IPS DF 4.7 (cell line): ENCODE measurements around the gene CER1.

ENCODE experiments used
- DNase-seq: peaks from one replicate; pipeline ENCODE4 v3.0.0-alpha.2; 2013; ENCODE audit warnings: low spot score; ENCODE audit errors: extremely low read depth

CER1 gene

GRCh38 chr9:14722391-14723035 lies at the start of gene CER1:
CER1 (minus strand) TSS chr9:14722733; CDS start chr9:14722672, 61 bp downstream.
- peak; percentile 69 for DNase-seq

GRCh38 chr9:14770592-14770991 lies 48.1 kb upstream of the CER1 start:
- no peak for DNase-seq

DNA sequence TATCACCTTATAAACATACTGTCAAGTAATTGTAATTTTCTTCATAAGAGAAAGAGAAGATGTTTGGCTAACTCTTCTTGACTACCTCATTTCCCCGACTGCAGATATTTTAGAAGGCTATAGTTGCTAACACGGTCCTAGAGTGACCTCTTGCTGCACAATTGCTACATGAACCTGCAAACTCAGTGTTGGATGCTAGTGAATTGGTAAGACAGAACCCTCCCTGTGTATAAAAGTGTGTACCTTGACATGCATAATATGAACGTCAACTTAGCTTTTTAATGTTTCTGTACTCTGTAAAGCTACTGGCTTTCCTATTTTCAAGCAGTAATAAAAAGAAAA lies 46.7 kb upstream of the CER1 start:
- DNase-seq, result no peak

- DNase-seq, result no peak
Observed at GRCh38 chr9:14768405-14769229, 46.1 kb upstream of the CER1 start.

DNA sequence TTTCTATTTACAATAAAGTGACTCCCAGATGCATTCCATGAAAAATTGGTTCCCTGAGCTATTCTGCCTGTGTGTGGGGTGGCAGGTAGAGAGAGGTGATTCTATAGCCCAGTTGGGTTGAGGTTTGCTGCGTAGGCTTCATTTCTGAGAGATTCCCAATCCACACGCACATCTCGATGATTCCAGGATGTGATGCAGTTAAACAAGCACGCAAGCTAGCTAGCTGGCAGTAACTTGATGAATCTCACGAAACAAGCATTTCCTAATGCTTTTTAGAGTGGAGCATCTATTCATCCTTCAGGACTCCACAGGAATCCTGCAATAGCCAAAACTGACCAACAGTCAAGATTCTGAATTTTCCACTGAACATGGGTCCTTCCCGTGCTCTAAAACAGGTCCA lies 43.8 kb upstream of the CER1 start:
- no peak for DNase-seq

DNA sequence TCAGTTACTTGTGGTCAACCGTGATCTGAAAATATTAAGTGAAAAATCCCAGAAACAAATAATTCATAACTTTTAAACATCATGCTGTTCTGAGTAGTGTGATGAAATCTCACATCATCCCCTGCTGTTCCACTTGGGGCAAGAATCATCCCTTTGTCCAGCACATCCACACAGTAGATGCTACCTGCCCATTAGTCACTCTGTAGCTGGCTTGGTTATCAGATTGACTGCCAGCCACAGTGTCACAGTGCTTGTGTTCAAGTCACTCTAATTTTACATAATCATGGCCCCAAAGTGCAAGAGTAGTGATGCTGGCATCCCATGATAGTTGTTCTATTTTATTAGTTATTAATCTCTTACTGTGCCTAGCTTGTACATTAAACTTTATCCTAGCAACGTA lies 39.1 kb upstream of the CER1 start:
- no peak for DNase-seq

- no peak for DNase-seq
Observed at GRCh38 chr9:14760060-14760459, 37.5 kb upstream of the CER1 start.

GRCh38 chr9:14756291-14756690 lies 33.8 kb upstream of the CER1 start:
- no peak for DNase-seq

DNA sequence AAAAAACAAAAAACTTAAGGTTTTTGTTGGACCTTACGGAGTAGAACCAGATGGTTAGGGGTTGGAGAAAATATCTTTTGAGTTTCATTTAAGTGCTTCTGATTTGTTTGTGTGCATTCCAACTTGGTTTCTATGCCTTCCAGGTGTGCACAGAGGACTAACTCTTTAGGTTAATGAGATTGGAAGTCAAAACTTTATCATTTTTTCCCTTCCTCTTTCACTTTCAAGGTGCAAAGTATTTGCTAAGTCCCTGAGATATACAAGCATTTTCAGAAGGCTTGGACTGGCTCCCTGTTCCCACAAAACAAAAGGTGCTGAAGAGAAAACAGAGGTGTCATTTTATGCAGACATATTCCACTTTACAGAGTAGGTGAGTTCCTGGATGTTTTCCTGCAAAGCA lies 30.3 kb upstream of the CER1 start:
- no peak for DNase-seq

GRCh38 chr9:14752271-14752670 lies 29.7 kb upstream of the CER1 start:
- DNase-seq, result no peak

DNA sequence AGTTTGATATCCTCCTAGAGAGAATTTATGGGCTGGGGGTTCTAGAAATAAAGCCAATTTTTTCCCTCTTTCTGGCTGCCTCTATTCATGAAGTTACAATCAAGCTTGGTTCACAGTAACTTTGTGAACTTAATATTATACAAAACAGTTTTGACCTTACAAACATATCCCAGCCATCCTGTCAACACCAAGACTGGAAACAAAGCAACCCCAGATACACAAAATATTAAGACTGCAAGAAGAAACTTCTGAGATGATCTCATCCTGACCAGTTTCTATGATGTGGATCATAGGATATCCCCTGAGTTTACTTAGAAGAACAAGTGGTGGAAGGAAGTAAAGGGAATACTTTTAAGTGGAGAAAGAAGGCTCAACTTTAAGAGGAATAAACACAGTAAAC lies 28.3 kb upstream of the CER1 start:
- no peak for DNase-seq

DNA sequence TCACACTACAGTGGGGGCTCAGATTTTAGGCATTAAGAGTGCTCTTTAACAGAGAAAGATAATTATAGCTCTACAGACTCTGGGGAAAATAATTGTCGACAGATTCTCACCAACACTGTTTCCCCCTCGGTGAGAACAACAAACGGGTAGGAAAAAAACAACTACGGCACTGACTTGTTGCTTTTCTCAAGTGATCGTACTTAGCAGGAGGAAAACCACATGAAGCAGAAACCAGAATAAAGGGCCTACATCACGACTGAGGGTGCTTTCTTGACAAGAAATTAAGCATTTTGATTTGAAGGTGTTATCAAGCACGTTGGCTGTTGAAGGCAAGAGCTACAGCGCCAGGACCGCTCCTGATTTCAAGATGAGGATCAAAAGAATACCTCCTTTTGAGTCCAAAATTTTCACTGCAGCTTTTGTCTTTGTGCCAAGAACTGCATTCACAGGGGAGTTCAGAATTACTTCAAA lies 27.2 kb upstream of the CER1 start:
- DNase-seq, result no peak

DNA sequence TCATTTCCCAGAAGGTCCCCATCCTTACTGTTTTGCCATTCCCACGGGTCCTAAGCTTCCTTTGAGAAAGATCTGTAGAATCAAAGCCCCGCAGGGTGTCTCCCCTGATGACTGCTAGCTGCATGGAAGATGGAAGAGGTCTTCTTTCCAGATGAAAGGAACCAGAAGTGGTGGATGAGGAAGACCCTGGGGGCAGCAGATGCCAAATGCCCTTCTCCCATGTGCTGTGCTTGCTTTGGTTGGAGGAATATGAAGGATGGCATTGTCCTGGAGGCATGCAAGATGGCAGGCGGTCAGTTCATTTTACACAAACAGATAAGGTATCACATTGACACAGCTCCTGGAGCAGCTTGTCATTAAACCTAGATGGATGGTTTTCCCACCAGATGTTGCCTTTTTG lies 25.8 kb upstream of the CER1 start:
- no peak for DNase-seq

DNA sequence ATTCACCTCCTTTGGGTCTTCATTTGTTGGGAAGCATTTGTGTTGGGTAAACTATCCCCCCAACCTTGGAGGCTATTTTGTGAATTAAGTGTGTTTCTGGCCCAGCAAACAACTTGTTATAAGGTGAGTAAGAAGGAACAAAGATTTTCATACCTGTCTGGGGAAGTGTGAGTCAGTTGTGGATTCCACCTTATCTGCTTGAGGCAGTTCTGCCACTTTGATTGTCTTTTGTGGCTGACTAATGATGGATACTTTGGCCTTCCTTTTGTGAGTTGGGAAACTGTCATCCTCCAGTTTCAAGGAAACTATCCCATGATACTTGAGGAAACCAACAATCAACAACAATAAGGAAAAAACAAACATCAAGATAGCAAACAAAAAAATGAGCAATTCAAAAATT lies 24.6 kb upstream of the CER1 start:
- DNase-seq, result no peak

- DNase-seq, result no peak
Observed at GRCh38 chr9:14746626-14747025, 24.1 kb upstream of the CER1 start.

- no peak for DNase-seq
Observed at GRCh38 chr9:14744768-14745167, 22.2 kb upstream of the CER1 start.

GRCh38 chr9:14741369-14741768 lies 18.8 kb upstream of the CER1 start:
- DNase-seq, result no peak

DNA sequence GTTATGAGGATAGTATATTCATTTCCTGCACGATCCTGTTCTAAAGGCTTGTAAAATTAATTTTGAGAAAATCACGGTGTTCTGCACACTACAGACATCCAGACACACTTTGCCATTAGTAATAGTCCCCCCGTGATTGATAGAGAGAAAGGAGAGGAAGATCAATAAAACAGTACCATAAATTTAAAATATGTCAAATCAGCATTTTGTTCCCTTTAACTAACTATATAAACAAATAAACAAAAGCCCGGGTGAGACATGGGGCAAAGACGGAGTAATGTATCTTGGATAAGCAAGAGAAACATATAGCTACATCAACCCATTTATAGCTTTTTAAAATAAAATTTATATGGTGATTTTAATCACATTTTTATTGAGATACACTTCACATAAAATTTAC lies 10.6 kb upstream of the CER1 start:
- DNase-seq, result no peak

DNA sequence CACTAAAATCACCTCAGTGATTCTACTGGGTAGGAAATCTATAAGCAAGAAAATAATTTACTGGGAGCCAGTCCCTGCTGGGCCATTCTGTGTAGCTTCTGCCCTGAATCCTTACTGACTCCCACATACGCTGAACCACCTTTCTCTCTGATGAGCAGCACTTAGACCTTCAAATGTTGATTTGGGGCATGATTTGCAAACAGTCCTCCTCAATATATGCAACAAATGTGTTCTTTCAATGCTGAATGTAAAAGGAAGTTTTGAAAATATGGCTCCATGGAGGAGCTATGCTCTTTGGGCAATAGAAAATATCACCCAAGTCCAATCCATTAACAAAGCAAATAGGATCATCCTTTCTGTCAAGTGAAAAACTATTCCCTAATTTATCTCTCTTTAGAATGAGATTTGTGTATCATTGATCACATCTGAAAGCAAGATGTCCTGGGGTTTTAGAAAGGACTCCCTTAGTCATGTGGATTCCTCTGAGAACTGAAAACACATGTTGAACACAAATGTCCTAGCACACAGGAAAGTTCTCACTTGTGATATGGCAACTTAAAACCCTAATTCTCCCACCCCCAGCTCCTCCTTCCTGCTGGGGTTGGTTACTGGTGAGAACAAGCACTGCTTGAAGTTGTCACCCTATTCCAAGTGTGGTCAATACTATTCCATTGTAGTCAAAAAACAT lies 8.9 kb upstream of the CER1 start:
- no peak for DNase-seq

- DNase-seq, result no peak
Observed at GRCh38 chr9:14730461-14730898, 7.9 kb upstream of the CER1 start.

DNA sequence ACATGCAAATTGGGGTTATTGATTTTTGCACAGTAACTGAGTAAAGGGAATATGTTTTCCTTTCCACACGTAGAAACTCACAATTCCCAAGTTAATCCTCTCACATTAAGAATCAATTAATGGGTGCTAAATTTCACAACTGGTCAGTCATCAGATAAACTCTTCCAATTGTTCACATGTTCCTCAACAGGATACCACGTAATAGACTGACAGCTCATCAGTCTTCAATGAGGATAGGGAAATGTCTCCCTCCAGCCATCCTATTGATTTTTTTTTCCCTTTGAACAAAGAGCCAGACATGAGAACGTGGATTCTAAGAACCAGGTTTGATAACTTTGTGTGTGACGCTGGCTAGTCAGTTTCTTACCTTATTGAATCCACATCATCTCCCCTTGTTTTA lies 768 bp upstream of the CER1 start:
- DNase-seq, result no peak

GRCh38 chr9:14719231-14719923 lies 3.2 kb downstream of the CER1 start:
- no peak for DNase-seq
